Lower lobe of right lung (tissue), 2 donors: ENCODE results near the gene OCA2. TPM values are rescaled to one million over a fixed set of nuclear protein-coding genes. Genes with fewer than 3 reads are reported as not detected.

ENCODE experiments used
- ATAC-seq, 2 donors: fragments of 200-7000 bp; cut with Tn5 transposase; one replicate each; pipeline ENCODE4 v1.9.1; 2020 to 2022; ENCODE audit warnings: mild to moderate bottlenecking in 2 of 2, moderate library complexity in 2 of 2
- DNase-seq: peaks from one replicate; pipeline ENCODE4 v3.0.0-alpha.2; 2020
- H3K27ac ChIP-seq: fragments of 200-600 bp; one replicate; pipeline ENCODE4 v1.8.0; 2022
- H3K27me3 ChIP-seq: fragments of 200-600 bp; one replicate; pipeline ENCODE4 v1.8.0; 2022; ENCODE audit warnings: low read depth
- H3K36me3 ChIP-seq: fragments of 200-600 bp; one replicate; pipeline ENCODE4 v1.8.0; 2022; ENCODE audit warnings: mild to moderate bottlenecking
- H3K4me1 ChIP-seq: fragments of 200-600 bp; one replicate; pipeline ENCODE4 v1.8.0; 2022
- H3K4me3 ChIP-seq: fragments of 200-600 bp; one replicate; pipeline ENCODE4 v1.8.0; 2022; ENCODE audit warnings: mild to moderate bottlenecking
- H3K9me3 ChIP-seq: fragments of 200-600 bp; one replicate; pipeline ENCODE4 v1.8.0; 2022
- CTCF ChIP-seq: fragments of 200-600 bp; IDR thresholded peaks from one replicate; pipeline ENCODE4 v1.8.0; 2022; ENCODE audit warnings: antibody characterized with exemption, mild to moderate bottlenecking
- intact Hi-C: fragments of 100-400 bp; cut with DNase I; formaldehyde crosslinking; loops from one replicate; pipeline ENCODE4 v1.11.0; 2022
- total RNA-seq: library from RNA; stranded (reverse); fragmentation: NEBNext Ultra II Directional; extraction: Animal tissue kit (Norgen Biotek cat#: 25700); gene quantifications from one replicate; pipeline ENCODE4 v1.2.1, GENCODE V29; 2021
- donor health status: DM: no; HTN: yes; CAD: no; lungs with severe emphysema.

The OCA2 gene
- total RNA-seq, 1 donor from 2014 or later = 1.2 TPM

GRCh38 chr15:27866505-27867165 is 232.5 kb downstream of the OCA2 start:
- Histone ChIP-seq H3K27ac (no peak overlapping the region), H3K36me3 (no peaks in the 10 kb centered on the region), H3K27me3 (no peaks in the 10 kb centered on the region), H3K4me3 (no peak overlapping the region), H3K4me1 (no peaks in the 10 kb centered on the region), H3K9me3 (no peaks in the 10 kb centered on the region)
- intact Hi-C loops = no loop called here
- DNase-seq (no peak), ATAC-seq (no peak)
- TF ChIP-seq CTCF = no peak

GRCh38 chr15:27865926-27866325 is 233.2 kb downstream of the OCA2 start:
- intact Hi-C loops = no loop called here
- no peak for TF ChIP-seq CTCF
- no peaks in the 10 kb centered on the region for H3K36me3 ChIP-seq
- H3K27ac ChIP-seq = no peak overlapping the region
- no peaks in the 10 kb centered on the region for H3K27me3 ChIP-seq
- DNase-seq = no peak
- no peak overlapping the region for H3K4me3 ChIP-seq
- ATAC-seq = no peak
- H3K9me3 ChIP-seq = no peaks in the 10 kb centered on the region
- H3K4me1 ChIP-seq = no peaks in the 10 kb centered on the region

GRCh38 chr15:27865323-27865922 is 233.7 kb downstream of the OCA2 start:
- Histone ChIP-seq H3K9me3 (no peaks in the 10 kb centered on the region), H3K27ac (no peak overlapping the region), H3K4me3 (no peak overlapping the region), H3K36me3 (no peaks in the 10 kb centered on the region), H3K4me1 (no peaks in the 10 kb centered on the region), H3K27me3 (no peaks in the 10 kb centered on the region)
- DNase-seq = no peak
- no peak for ATAC-seq
- TF ChIP-seq CTCF = no peak
- intact Hi-C loops = no loop called here

GRCh38 chr15:27864719-27865118 is 234.4 kb downstream of the OCA2 start:
- TF ChIP-seq CTCF = no peak

GRCh38 chr15:27864086-27864485 is 235.0 kb downstream of the OCA2 start:
- H3K4me3 ChIP-seq = no peak overlapping the region
- DNase-seq (no peak), ATAC-seq (no peak)
- no peaks in the 10 kb centered on the region for H3K9me3 ChIP-seq
- no peaks in the 10 kb centered on the region for H3K4me1 ChIP-seq
- TF ChIP-seq CTCF = no peak
- no peak overlapping the region for H3K27ac ChIP-seq
- H3K36me3 ChIP-seq = no peaks in the 10 kb centered on the region
- H3K27me3 ChIP-seq = no peaks in the 10 kb centered on the region
- intact Hi-C loops = no loop called here

More at GRCh38 chr15:27864719-27865118, 234.4 kb downstream of the OCA2 start:
- Histone ChIP-seq H3K9me3 (no peaks in the 10 kb centered on the region), H3K4me3 (no peak overlapping the region), H3K36me3 (no peaks in the 10 kb centered on the region), H3K27ac (no peak overlapping the region), H3K27me3 (no peaks in the 10 kb centered on the region), H3K4me1 (no peaks in the 10 kb centered on the region)
- ATAC-seq = no peak
- DNase-seq = no peak
- intact Hi-C loops = no loop called here
